GM12872 (cell line): ENCODE results near the gene NDRG3.
A peak's percentile ranks its signal among the peaks of the same experiment; 100 is the strongest.

Source experiments
- CTCF ChIP-seq: IDR thresholded peaks from 3 replicates; pipeline ENCODE4 v1.5.1; 2011; ENCODE audit warnings: low read depth, mild to moderate bottlenecking, low read length, moderate library complexity; ENCODE audit not compliant: insufficient read depth

Gene NDRG3

DNA sequence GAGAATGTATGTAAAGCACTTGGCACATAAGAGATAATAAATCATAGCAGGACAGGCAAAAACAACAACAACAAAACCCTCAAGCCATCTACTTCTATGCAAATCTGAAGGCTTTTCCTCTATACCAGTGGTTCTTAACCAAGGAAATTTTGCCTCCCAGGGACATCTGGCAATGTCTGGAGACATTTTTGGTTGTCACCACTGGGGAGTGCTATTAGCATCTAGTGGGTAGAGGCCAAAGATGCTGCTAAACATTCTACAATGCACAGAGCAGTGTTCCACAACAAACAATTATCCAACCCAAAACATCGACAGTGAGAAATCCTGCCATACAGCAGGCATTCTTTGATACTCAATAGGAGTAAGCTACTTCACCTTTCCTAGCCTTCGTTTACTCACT lies 28.2 kb downstream of the NDRG3 start:
- TF ChIP-seq CTCF: peak; percentile 47; the same call in 2 of the 3 replicates

DNA sequence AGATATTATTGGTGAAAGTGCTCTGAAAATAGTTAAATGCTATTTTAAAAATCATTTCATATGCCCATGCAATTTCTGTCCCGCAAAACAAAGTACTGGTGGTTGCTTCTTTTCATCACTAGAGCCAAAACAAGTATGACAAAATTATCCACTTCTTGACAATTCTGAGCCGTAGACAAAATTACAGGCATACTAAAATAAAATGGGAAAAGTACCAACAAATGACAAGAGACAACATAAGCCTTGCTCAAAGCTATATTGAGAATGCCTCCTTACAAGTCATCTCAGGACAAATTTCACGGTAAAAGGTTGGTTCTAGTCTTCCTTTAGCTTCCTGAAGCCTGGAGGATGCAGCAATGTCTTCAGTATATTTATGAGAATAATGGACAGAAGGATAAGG lies 28.9 kb downstream of the NDRG3 start:
- no peak for TF ChIP-seq CTCF

GRCh38 chr20:36712775-36713174 lies 33.1 kb downstream of the NDRG3 start:
- no peak for TF ChIP-seq CTCF

GRCh38 chr20:36709126-36709525 lies 36.8 kb downstream of the NDRG3 start:
- TF ChIP-seq CTCF: no peak

- no peak for TF ChIP-seq CTCF
Measured at GRCh38 chr20:36703530-36703929, 42.4 kb downstream of the NDRG3 start.

GRCh38 chr20:36700438-36700837 lies 45.5 kb downstream of the NDRG3 start:
- no peak for TF ChIP-seq CTCF

DNA sequence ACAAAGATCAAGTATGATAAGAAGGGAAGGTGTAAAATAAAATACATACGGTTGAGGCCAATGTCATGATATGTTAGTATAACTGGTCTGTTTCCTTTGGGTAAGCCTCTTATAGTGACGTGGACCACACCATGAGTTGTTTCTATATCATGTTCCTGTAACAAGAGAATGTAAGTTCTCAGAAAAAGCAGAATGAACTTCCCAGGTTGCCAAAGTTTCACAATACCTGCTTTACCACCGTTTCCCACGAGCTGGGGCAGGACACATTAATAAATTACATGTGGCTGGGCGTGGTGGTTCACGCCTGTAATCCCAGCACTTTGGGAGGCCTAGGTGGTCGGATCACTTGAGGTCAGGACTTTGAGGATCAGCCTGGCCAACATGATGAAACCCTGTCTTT lies 57.3 kb downstream of the NDRG3 start:
- no peak for TF ChIP-seq CTCF

DNA sequence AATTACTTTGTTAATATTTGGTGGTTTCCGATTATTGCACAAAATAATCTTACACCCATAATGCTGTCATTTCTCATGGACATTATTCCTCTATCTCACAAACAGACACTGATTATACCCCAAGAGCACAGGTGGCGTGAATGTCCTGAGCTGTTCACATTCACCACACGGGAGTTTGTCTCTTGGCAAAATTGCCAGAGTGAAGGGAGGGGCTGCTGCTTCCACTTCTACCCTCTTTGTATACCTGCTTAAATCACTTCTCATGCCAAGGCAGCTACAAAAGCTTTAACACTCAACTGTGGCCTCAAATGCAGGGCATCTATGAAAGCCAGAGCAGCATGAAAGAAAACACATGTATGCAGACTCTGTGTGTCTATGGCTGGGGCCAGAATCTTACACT lies 58.0 kb downstream of the NDRG3 start:
- no peak for TF ChIP-seq CTCF
